ENCODE results near the gene SELPLG. TPM values are rescaled to one million over a fixed set of nuclear protein-coding genes. Genes with fewer than 3 reads are reported as not detected.
A peak's percentile ranks its signal among the peaks of the same experiment; 100 is the strongest.
"Not testable (repeated sequence)": the region's sequence is repeated elsewhere in the genome, so short reads cannot be mapped to it uniquely, and the experiment has no call there.

Gene SELPLG
- total RNA-seq, 1 donor from 2014 or later = 4.2 TPM

- DNase-seq = not testable (repeated sequence)
Measured at GRCh38 chr12:108655812-108656175, 22.1 kb upstream of the SELPLG start.

GRCh38 chr12:108654622-108655021 lies 20.9 kb upstream of the SELPLG start:
- DNase-seq = not testable (repeated sequence)

GRCh38 chr12:108653922-108654321 lies 20.2 kb upstream of the SELPLG start:
- DNase-seq = no peak

- no peak for DNase-seq
Measured at GRCh38 chr12:108653082-108653516, 19.4 kb upstream of the SELPLG start.

- DNase-seq = no peak
Measured at GRCh38 chr12:108650083-108650482, 16.4 kb upstream of the SELPLG start.

- no peak for DNase-seq
Measured at GRCh38 chr12:108649669-108650068, 16.0 kb upstream of the SELPLG start.

GRCh38 chr12:108649126-108649525 lies 15.4 kb upstream of the SELPLG start:
- DNase-seq = no peak

- no peak for DNase-seq
Measured at GRCh38 chr12:108648371-108648770, 14.7 kb upstream of the SELPLG start.

- DNase-seq = no peak
Measured at GRCh38 chr12:108647585-108648287, 14.0 kb upstream of the SELPLG start.

- peak; percentile 31 for DNase-seq
Measured at GRCh38 chr12:108646600-108647579, 13.2 kb upstream of the SELPLG start.

- DNase-seq = no peak
Measured at GRCh38 chr12:108645686-108646599, 12.2 kb upstream of the SELPLG start.

- no peak for DNase-seq
Measured at GRCh38 chr12:108644811-108645120, 11.1 kb upstream of the SELPLG start.

GRCh38 chr12:108643941-108644810 lies 10.5 kb upstream of the SELPLG start:
- DNase-seq = no peak

- DNase-seq = no peak
Measured at GRCh38 chr12:108642899-108643654, 9.4 kb upstream of the SELPLG start.

- DNase-seq = peak; percentile 62
Measured at GRCh38 chr12:108642269-108642870, 8.7 kb upstream of the SELPLG start.

GRCh38 chr12:108641446-108642268 lies 8.0 kb upstream of the SELPLG start:
- DNase-seq = no peak

GRCh38 chr12:108640802-108641445 lies 7.2 kb upstream of the SELPLG start:
- DNase-seq = no peak

GRCh38 chr12:108638997-108639822 lies 5.5 kb upstream of the SELPLG start:
- no peak for DNase-seq
